Measurements from ENCODE around the gene MRPL53.

MRPL53 gene

GRCh38 chr2:74472086-74472944 is at the start of gene MRPL53:
TSS of gene MRPL53 (minus strand) at chr2:74472680. CDS start at chr2:74472660, 20 bp downstream.
- peaks cover 28% of the 10 kb centered on the region for H3K4me1 ChIP-seq
- no peak for TF ChIP-seq Cebpa-rat (IDR thresholded peaks at IDR 0.05)
- peak within 1 kb of the TSS; percentile 92 for H3K4me2 ChIP-seq
- H4K20me1 ChIP-seq: no peaks in the 10 kb centered on the region
- no peaks in the 10 kb centered on the region for H3K9me3 ChIP-seq
- peak within 1 kb of the TSS; percentile 77 for H3K4me3 ChIP-seq
- peaks cover 45% of the 10 kb centered on the region for H3K36me3 ChIP-seq
- no peaks in the 10 kb centered on the region for H3K27me3 ChIP-seq
- H3K9ac ChIP-seq: peak within 1 kb of the TSS; percentile 84
- peak within 1 kb of the TSS; percentile 83 for H3K27ac ChIP-seq

GRCh38 chr2:74516650-74517049 is 44.2 kb upstream of the MRPL53 start:
- Histone ChIP-seq H3K4me1 (peaks cover 16% of the 10 kb centered on the region), H3K9ac (no peak overlapping the region), H3K27me3 (peaks cover 92% of the 10 kb centered on the region), H3K27ac (no peak overlapping the region), H3K4me3 (no peak overlapping the region), H4K20me1 (peaks cover 39% of the 10 kb centered on the region), H3K9me3 (peaks cover 27% of the 10 kb centered on the region; the same call in 1 of the 2 replicates), H3K4me2 (no peak overlapping the region), H3K36me3 (no peaks in the 10 kb centered on the region)
- TF ChIP-seq Cebpa-rat (IDR thresholded peaks at IDR 0.05): no peak

GRCh38 chr2:74515981-74516633 is 43.6 kb upstream of the MRPL53 start:
- H3K27me3 ChIP-seq: peaks cover 97% of the 10 kb centered on the region

GRCh38 chr2:74515271-74515980 is 42.9 kb upstream of the MRPL53 start:
- Histone ChIP-seq H3K9me3 (peaks cover 27% of the 10 kb centered on the region; the same call in 1 of the 2 replicates), H3K4me1 (peaks cover 16% of the 10 kb centered on the region), H3K4me2 (peak overlapping the region; percentile 47; the same call in 1 of the 2 replicates), H3K4me3 (0 out of 2 replicates have a peak overlapping the region, but pooled peaks have one; percentile 41), H3K27ac (no peak overlapping the region), H4K20me1 (peaks cover 39% of the 10 kb centered on the region), H3K36me3 (no peaks in the 10 kb centered on the region), H3K9ac (no peak overlapping the region), H3K27me3 (peaks cover 100% of the 10 kb centered on the region)
- no peak for TF ChIP-seq Cebpa-rat (IDR thresholded peaks at IDR 0.05)

More at GRCh38 chr2:74515981-74516633, 43.6 kb upstream of the MRPL53 start:
- Histone ChIP-seq H3K27ac (no peak overlapping the region), H3K4me3 (no peak overlapping the region), H4K20me1 (peaks cover 39% of the 10 kb centered on the region), H3K4me1 (peaks cover 16% of the 10 kb centered on the region), H3K4me2 (no peak overlapping the region), H3K36me3 (no peaks in the 10 kb centered on the region), H3K9ac (no peak overlapping the region), H3K9me3 (peaks cover 27% of the 10 kb centered on the region; the same call in 1 of the 2 replicates)
- no peak for TF ChIP-seq Cebpa-rat (IDR thresholded peaks at IDR 0.05)

GRCh38 chr2:74514368-74515270 is 42.1 kb upstream of the MRPL53 start, which contains the start of gene TLX2:
TSS of gene TLX2 (plus strand) at chr2:74514450. CDS start at chr2:74514807, 357 bp downstream.
- H3K36me3 ChIP-seq: no peaks in the 10 kb centered on the region
- no peak for TF ChIP-seq Cebpa-rat (IDR thresholded peaks at IDR 0.05)

GRCh38 chr2:74513605-74514367 is 41.3 kb upstream of the MRPL53 start:
- Histone ChIP-seq H3K4me2 (peak overlapping the region; percentile 47), H3K27me3 (peaks cover 100% of the 10 kb centered on the region), H3K4me1 (peaks cover 16% of the 10 kb centered on the region), H3K36me3 (no peaks in the 10 kb centered on the region), H3K9me3 (peaks cover 27% of the 10 kb centered on the region; the same call in 1 of the 2 replicates), H3K9ac (no peak overlapping the region), H3K4me3 (0 out of 2 replicates have a peak overlapping the region, but pooled peaks have one; percentile 41), H4K20me1 (peaks cover 39% of the 10 kb centered on the region), H3K27ac (no peak overlapping the region)
- no peak for TF ChIP-seq Cebpa-rat (IDR thresholded peaks at IDR 0.05)

More at GRCh38 chr2:74514368-74515270, 42.1 kb upstream of the MRPL53 start, which contains the start of gene TLX2:
- H3K27ac ChIP-seq: no peak within 1 kb of the TSS
- H3K9ac ChIP-seq: no peak within 1 kb of the TSS
- H3K4me3 ChIP-seq: peak within 1 kb of the TSS; percentile 41; the same call in 1 of the 2 replicates
- H3K27me3 ChIP-seq: peaks cover 100% of the 10 kb centered on the region
- H4K20me1 ChIP-seq: peaks cover 39% of the 10 kb centered on the region
- H3K9me3 ChIP-seq: peaks cover 27% of the 10 kb centered on the region; the same call in 1 of the 2 replicates
- peaks cover 16% of the 10 kb centered on the region for H3K4me1 ChIP-seq
- H3K4me2 ChIP-seq: peak within 1 kb of the TSS; percentile 47

GRCh38 chr2:74512744-74513604 is 40.5 kb upstream of the MRPL53 start:
- Histone ChIP-seq H3K27ac (no peak overlapping the region), H3K4me2 (no peak overlapping the region), H3K4me3 (no peak overlapping the region), H4K20me1 (peaks cover 39% of the 10 kb centered on the region), H3K4me1 (peaks cover 22% of the 10 kb centered on the region), H3K9ac (no peak overlapping the region), H3K36me3 (no peaks in the 10 kb centered on the region), H3K9me3 (peaks cover 27% of the 10 kb centered on the region; the same call in 1 of the 2 replicates), H3K27me3 (peaks cover 100% of the 10 kb centered on the region)
- no peak for TF ChIP-seq Cebpa-rat (IDR thresholded peaks at IDR 0.05)
